Fibroblast of the conjunctiva (primary cell): ENCODE results near the gene DYNC1LI2.
A peak's percentile ranks its signal among the peaks of the same experiment; 100 is the strongest.

Experiments
- DNase-seq: peaks from one replicate; pipeline ENCODE4 v3.0.0-alpha.2; 2010; ENCODE audit warnings: low read depth

The DYNC1LI2 gene

GRCh38 chr16:66740010-66740409 lies 11.4 kb downstream of the DYNC1LI2 start:
- DNase-seq, result no peak

- DNase-seq, result no peak
These were observed 15.5 kb downstream of the DYNC1LI2 start for GRCh38 chr16:66735891-66736290.

- no peak for DNase-seq
These were observed 20.3 kb downstream of the DYNC1LI2 start for GRCh38 chr16:66731101-66731500.

- no peak for DNase-seq
These were observed 22.6 kb downstream of the DYNC1LI2 start for GRCh38 chr16:66728804-66729203.

- peak; percentile 70 for DNase-seq
These were observed 23.2 kb downstream of the DYNC1LI2 start for GRCh38 chr16:66728117-66728787.

GRCh38 chr16:66720766-66721165 lies 30.6 kb downstream of the DYNC1LI2 start:
- no peak for DNase-seq

- no peak for DNase-seq
These were observed 32.2 kb downstream of the DYNC1LI2 start for GRCh38 chr16:66719246-66719645.

- no peak for DNase-seq
These were observed 33.6 kb downstream of the DYNC1LI2 start for GRCh38 chr16:66717776-66718175.

- DNase-seq, result no peak
These were observed 34.2 kb downstream of the DYNC1LI2 start for GRCh38 chr16:66717112-66717675.

- no peak for DNase-seq
These were observed 36.6 kb downstream of the DYNC1LI2 start for GRCh38 chr16:66714654-66715307.

GRCh38 chr16:66714062-66714461 lies 37.3 kb downstream of the DYNC1LI2 start:
- no peak for DNase-seq

GRCh38 chr16:66713076-66713475 lies 38.3 kb downstream of the DYNC1LI2 start:
- no peak for DNase-seq

- no peak for DNase-seq
These were observed 38.9 kb downstream of the DYNC1LI2 start for GRCh38 chr16:66712512-66712911.

- no peak for DNase-seq
These were observed 39.8 kb downstream of the DYNC1LI2 start for GRCh38 chr16:66711581-66711980.

GRCh38 chr16:66706506-66706880 lies 44.9 kb downstream of the DYNC1LI2 start:
- DNase-seq, result no peak

- no peak for DNase-seq
These were observed 45.5 kb downstream of the DYNC1LI2 start for GRCh38 chr16:66705790-66706505.

- no peak for DNase-seq
These were observed 47.8 kb downstream of the DYNC1LI2 start for GRCh38 chr16:66703406-66704215.

- no peak for DNase-seq
These were observed 49.9 kb downstream of the DYNC1LI2 start for GRCh38 chr16:66701516-66701915.

- DNase-seq, result no peak
These were observed 50.4 kb downstream of the DYNC1LI2 start for GRCh38 chr16:66701026-66701425.

GRCh38 chr16:66699898-66700297 lies 51.5 kb downstream of the DYNC1LI2 start:
- no peak for DNase-seq

GRCh38 chr16:66698046-66698445 lies 53.4 kb downstream of the DYNC1LI2 start:
- no peak for DNase-seq
